ENCODE measurements around the gene BCHE.

BCHE gene

DNA sequence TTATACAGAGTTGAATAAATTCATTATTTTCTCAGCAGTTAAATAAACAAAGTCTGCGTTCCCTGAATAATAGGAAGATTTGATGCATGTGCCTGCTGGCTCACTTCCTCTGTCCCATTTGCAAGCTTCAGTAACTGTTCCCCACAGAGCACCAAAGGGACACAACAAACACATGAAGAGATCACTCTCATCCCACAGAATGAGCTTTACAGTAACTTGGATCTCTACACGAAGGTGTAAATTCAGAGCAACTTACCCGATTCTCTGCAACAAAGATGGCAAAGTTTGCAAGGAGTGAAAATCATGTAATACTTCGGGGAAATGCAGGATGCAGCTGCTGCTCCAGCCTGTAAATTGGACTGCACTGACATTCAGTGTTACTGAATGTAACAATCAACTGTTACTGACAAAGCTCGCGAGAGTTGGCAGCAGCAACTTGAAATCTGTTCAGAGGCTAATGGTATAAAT, at the start of gene BCHE:
Gene BCHE, minus strand, starts transcription at position 366 of the 468 bp plus-strand sequence. CDS start 6,390 bp downstream, outside the sequence.
- no peak for DNase-seq (ENCODE audit: low read depth)

- no peak for DNase-seq (ENCODE audit: low read depth)
Measured at GRCh38 chr3:165885558-165886270, 48.5 kb upstream of the BCHE start.

DNA sequence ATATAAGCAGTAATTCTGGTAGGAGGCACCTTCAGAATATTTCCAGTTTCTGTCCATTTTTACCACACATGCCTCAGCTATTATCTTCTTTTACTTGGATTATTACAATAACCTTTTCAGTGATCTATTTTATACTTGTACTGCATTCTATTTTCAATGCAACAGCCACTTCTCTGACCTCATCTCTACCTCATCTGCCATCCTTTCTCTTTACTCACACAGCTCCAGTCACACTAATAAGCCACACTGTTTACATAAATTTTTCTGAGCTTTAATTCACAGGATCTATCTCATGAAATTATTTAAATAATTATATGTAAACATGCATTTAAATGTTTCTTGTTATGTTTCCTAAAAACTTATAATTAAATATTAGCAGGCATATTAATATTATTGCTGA, 47.3 kb upstream of the BCHE start:
- no peak for DNase-seq (ENCODE audit: low read depth)

DNA sequence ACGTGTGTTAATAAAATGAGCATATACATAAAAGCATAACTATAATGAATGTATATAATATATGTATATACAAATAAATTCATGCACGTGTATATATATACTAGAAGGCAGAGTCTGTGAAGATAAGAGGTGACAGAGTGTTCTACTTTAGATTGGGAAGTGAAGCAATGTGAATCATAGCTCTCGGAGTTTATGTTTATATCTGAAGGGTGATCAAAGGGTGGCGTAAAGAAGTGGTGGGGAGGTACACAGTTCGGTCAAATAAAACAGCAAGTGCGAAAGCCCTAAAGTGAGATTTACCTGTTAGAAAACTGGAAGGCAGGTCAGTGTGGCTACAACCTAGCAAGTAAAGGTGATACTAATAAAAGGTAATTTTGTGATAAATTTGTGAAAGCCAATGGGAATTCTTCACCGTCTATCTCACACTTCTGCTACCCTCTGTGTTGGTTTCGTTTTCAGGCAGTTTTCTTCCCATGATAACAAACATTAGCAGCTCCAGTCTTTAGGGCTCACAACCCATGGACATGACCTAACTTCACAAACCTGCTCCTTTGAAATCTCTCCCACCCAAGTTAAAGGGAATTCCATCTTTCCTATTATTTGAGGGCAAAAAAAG, 46.7 kb upstream of the BCHE start:
- DNase-seq (ENCODE audit: low read depth) = no peak

DNA sequence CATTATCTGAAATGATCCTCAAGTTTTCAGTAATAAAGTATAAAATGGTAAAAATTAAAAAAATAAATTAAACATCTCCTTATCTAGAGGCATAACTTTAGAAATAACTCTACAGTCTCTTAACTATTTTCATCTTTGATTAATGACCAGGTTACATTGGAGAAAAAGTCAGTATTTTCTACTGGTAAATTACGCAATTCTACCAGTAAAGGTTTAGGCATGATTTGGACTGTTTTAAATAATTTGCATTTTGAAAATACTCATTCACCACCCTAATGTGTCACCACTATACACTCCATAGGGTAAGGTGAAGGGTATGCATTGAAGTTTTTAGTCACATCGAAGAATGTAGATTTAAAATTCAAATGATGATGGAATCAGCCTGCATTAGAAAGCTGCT, 45.9 kb upstream of the BCHE start:
- DNase-seq (ENCODE audit: low read depth) = no peak

GRCh38 chr3:165875644-165876043, 38.4 kb upstream of the BCHE start:
- no peak for DNase-seq (ENCODE audit: low read depth)

DNA sequence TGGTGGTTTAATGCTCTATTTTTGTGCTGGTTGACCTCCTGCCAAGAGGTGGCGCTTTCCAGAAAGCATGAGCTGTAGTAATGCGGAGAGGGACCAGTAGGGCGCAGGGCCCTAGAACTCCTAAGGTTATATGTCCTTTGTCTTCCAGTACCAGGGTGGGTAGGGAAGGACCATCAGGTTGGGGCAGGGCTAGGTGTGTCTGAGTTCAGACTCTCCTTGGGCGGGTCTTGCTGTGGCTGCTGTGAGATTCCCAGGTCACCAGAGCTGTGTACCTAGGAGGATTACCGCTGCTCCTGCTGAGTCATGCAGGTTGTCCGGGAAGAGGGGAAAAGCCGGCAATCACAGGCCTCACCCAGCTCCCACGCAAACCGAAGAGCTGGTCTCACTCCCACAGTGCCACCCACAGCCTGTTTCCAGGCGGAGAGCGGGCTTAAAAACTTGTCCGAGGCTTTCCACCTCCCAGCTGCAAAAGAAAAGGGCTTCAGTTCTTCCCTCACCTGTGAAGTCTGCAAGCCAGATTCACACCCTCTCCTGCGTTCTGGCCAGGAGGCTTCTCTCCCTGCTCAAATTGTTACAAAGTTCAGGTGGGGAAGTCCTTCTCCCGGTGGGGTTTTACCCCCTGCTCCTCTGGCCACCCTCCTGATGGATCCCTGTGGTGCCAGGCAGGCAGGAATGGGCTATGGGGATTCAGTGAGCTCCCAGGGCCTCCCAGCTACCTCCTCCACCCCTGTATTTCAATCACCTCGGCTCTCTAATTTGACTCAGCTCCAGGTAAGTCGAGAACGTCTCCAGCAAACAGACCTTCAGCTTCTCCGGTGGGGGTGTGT, 37.7 kb upstream of the BCHE start:
- no peak for DNase-seq (ENCODE audit: low read depth)

GRCh38 chr3:165868088-165868487, 30.9 kb upstream of the BCHE start:
- DNase-seq (ENCODE audit: low read depth) = no peak

- DNase-seq (ENCODE audit: low read depth) = no peak
Measured at GRCh38 chr3:165859061-165859460, 21.8 kb upstream of the BCHE start.

DNA sequence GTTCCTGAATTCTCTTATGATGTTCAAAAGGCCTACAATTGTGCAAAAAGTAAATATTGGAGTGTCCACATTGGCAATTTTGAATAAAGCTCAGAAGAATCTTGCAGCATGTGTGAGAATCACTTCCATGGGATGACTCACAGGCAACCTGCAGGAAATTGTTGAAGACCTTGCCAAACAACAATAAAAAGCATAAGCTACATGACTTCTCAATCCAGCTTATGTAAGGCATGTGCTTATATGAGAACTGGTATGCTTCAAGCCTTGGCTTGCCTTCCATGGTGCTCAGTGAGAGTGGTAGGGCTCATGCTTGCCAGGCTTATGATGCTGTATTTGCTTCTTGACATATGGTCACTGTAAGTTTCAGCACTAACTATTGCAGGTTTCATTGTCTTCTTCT, 18.4 kb upstream of the BCHE start:
- no peak for DNase-seq (ENCODE audit: low read depth)

DNA sequence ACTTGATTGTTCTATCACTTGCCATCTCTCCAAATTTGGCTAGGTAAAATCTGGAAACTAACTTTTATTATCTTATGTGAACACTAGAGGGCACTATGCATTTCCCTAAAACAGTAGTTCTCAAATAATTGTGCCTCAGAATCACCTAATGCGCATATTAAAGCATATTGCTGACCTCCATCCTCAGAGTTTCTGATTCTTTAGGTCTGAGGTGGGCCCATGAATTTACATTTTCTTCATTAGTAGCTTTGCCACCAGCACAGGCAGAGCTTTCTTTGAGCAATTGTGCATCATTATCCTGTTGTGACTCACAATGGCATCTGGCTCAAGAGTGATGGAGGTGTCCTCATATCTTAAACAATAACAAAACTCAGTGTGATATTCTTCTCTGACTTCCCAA, 17.5 kb upstream of the BCHE start:
- no peak for DNase-seq (ENCODE audit: low read depth)

- DNase-seq (ENCODE audit: low read depth) = no peak
Measured at GRCh38 chr3:165852711-165853110, 15.5 kb upstream of the BCHE start.

GRCh38 chr3:165852191-165852590, 15.0 kb upstream of the BCHE start:
- DNase-seq (ENCODE audit: low read depth) = no peak

DNA sequence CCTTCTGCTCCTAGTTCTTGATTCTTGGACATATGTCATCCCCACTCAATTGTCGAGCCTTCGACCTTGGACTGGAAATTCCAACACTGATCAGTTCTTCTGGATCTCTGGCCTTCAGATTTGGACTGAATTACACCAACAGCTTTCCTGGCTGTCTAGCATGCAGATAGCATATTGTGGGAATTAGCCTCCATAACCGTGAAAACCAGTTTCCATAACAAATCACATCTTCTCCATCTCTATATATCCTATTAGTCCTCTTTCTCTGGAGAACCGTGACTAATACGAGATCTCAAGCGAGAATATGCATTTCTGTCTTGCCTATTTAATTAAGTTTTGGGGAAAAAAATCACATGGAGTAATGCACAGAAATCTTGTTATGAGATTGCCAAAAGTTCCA, 8.8 kb upstream of the BCHE start:
- DNase-seq (ENCODE audit: low read depth) = no peak

DNA sequence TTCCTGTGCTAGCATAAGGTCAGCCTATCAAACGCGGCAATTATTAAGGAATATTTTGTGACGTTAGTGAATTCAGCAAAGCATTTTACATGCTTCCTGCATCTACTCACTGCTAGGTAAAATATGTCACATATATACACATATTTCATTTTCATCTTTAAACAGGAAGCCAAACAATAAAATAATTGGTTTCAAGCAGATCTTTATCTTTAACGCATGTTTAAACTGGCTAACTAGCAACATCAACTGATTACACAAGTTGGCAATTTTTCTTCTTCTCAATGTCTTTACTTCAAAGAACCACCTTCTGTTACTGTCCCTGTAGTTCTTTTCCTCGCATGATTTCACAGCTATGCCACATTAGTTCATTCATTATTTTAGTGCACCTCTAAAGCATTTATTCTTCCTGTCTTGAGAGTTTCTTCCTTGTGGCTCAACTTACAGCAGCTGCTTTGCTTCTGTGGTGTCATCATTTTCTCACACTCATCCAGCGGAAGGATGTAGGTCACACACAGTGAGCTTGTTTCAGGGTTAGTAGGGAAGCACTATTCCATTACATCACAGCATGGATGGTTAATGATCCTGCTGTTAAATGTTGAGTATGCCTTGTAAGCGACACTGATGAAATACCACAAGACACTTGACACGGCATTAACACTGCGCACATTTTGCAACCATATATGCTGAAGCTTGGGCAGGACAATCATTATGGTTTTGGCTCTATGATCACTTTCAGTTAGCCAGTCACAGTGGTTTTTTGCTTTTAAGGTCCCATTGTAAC, 2.3 kb upstream of the BCHE start:
- DNase-seq (ENCODE audit: low read depth) = no peak

- no peak for DNase-seq (ENCODE audit: low read depth)
Measured at GRCh38 chr3:165837801-165838200, 578 bp upstream of the BCHE start.

DNA sequence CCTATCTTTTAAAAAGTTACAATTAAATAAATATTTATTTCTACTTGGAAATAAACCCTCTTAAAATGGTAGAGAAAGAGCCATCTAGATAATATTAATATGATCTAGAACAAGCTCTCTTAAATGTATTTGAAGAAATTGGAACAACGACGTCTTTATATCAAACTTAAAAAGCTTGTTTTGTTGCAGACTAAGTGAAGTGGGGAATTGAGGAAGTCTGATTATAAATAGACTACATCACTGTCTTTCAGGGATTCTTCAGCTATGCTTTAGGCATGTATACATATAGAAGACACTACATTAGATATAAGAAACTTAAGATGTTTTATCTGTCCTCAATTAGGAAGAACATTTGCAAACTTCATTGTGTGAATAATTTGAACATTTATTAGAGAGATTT, 1.8 kb downstream of the BCHE start:
- no peak for DNase-seq (ENCODE audit: low read depth)

DNA sequence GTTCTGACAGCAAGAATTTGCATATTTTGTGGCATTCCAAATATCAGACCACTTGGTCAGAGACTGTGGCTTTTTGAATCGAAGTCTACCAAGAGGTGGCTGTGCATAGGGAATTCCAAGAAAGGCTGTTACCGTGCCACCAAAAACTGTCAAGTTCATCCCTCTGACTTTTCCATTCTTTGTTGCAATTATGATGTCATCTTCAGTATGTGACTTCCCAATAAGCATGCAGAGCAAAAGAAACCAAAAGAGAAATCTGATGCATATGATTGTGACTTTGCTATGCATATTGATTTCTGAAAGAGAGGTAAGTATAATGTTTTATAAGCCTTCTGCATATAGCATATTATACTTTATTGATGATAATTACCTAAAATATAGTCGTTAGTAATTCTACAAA, 6.5 kb downstream of the BCHE start:
- no peak for DNase-seq (ENCODE audit: low read depth)

- DNase-seq (ENCODE audit: low read depth) = no peak
Measured at GRCh38 chr3:165827883-165828282, 9.3 kb downstream of the BCHE start.

DNA sequence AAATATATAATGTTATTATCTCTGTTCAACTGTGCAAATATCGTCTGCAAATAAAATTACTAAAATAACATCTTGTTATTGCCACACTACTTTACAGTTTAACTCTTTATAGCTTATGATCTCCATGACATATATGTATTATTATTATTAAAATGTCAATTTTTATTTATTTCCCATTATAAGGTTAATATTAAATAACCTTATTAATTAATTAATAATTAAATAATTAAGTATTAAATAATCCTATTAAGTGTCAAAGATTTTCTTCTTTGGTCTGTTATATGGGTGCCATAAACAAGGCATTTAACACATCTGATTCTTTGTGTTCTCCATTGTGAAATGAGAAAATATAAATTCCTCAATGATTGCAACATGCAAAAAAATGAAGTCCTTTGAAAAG, 10.0 kb downstream of the BCHE start:
- DNase-seq (ENCODE audit: low read depth) = no peak

DNA sequence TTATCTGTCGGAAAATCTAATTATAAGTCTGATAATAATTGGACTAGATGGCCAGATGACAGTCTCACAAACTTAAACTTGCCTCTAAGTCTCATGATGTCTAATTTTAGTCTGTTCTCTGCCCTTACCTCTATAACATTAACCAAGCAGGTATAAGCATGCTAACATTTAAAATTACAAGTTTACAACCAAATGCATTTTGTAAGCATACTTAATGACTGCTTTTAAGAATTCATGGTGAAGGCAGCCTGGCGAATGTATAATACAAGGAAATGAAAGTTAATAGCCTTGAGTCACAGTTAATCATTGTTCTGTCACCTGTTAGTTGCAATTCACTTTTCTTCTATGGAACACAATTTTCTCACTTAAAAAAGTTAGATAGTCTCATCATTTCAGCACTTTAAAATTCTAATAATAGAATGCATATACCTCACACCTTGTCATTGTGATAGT, 16.5 kb downstream of the BCHE start:
- DNase-seq (ENCODE audit: low read depth) = no peak

GRCh38 chr3:165817160-165817709, 20.0 kb downstream of the BCHE start:
- no peak for DNase-seq (ENCODE audit: low read depth)
